Iris pigment epithelial cell (primary cell): ENCODE data around the gene MCEMP1.
A peak's percentile ranks its signal among the peaks of the same experiment; 100 is the strongest.

ENCODE experiments used
- DNase-seq: peaks from one replicate; pipeline ENCODE4 v3.0.0-alpha.2; 2011; ENCODE audit warnings: low read depth

Gene MCEMP1, protein sequence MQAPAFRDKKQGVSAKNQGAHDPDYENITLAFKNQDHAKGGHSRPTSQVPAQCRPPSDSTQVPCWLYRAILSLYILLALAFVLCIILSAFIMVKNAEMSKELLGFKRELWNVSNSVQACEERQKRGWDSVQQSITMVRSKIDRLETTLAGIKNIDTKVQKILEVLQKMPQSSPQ

DNA sequence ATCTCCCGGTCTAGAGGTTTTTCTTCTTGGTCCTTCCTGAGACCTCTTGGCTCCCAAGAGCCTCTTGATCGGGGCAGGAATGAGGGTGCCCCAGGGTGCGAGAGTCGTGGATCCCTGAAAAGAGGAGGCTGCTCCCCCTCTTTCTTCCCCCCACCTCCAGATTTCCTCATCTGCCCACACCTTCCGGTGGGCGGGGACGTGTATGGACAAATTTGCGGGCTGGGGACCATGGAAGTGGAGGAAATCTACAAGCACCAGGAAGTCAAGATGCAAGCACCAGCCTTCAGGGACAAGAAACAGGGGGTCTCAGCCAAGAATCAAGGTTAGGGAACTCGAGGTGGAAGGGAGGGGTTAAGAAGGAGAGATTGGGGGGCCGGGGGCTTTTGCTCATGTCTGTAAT is at the start of gene MCEMP1:
TSS of gene MCEMP1 (plus strand) at position 237 of the 400 bp plus-strand sequence. CDS start at position 268, 31 bp downstream.
- DNase-seq: no peak

DNA sequence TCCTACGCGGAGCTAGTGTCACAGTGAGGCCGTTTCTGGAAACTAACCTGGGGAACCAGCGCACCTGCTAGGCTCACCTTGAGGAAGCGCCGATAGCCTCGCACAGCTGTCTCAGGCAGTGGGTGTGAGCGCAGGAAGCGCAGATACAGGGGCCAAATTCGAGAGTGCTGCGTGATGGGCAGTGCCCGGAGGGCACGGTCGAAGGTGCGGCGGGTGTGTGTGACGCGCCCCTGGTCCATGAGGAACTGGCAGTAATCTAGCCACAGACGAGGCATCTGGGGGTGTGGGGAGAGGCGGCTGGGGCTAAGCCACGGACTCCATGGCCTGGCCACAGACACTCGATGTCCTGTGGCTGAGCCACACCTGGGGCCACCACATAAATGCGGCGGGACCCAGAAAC is 49.7 kb upstream of the MCEMP1 start:
- DNase-seq: no peak

DNA sequence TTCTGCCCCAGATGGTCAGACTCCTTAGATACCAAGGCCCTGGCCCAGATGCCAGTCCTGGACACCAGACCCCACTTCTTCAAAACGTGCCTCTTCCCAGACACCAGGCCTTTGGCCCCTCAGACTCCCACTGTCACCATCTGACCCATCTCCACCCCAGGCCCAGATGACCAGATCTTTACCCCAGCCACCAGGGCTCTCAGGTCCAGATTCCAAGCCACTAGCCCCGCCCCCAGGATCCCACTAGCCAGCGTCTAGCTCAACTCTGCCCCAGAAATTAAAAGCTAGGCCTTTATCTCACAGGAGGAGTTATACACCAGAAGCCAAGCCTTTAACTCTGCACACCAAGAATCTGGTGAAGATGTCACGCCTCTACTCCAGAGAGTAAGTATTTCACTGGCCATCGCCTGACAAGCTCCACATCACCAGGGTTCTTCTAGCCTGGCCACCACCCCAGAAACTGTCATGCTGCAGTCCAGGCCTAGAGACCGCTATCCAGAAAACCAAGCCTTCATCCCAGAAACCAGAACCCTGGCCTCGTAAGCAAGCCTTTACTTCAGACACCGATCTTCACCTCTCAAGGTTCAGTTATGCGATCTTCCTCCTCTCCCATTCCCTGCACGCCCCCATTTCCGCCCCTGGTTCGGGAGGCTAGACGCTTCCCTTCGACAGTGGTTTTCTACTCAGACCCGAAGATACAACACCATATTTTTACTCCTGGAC is 48.1 kb upstream of the MCEMP1 start:
- DNase-seq: no peak

DNA sequence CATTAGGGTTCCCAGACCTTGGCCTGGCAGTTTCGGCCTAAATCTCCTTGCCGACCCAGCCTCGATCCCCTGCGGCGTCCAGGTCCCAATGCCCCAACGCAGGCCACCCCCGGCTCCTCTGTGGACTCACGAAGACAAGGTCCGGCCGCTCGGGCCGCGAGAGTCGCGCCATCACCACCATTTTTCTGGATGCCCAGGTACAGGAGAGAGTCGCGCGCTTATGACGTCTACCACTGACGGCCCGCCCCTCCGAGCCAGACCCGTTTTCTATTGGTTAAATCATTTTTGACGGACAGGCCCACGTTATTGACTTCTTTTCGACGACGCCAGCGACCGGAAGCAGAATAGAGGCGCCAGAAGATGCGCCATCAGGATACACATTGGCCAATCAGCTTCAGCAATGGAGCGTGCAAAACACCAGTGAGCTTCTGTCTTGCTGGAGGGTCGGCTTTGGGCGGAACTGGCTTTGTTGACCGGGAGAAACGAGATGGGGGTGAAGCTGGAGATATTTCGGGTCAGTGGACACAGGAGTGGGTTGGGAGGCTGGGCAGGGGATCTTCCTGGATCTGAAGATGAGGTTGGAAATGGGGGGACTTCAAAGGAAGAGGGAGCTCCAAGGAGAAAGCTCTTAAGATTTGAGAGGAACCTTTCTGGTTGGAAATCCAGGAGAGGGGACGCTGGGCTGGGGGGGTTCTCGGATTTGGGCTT is 47.4 kb upstream of the MCEMP1 start, which contains the start of the genes PET100 and XAB2:
TSS of gene PET100 (plus strand) at position 447 of the 708 bp plus-strand sequence. CDS start at position 488, 41 bp downstream.
TSS of gene XAB2 (minus strand) at position 199 of the 708 bp plus-strand sequence. CDS start at position 181, 18 bp downstream.
- DNase-seq: peak; percentile 99

DNA sequence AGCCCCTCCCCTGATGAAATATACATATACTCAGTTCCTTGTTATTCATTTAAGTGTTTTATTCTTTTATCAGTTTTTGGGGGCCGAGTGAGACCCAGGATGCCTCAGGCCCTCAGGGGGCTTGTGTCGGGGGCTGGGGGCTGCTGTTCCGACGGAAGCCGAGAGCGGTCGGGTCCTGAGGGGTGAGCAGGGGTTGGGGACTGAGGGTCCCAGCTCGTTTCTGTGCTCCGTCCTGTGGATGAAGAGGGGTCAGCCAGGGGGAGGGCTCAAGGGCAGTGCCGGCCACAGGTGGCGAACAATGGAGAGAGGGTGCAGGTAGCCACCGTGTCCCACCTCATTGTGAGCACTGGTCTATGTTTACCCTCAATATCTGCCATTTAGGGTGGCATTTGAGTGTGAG is 45.3 kb upstream of the MCEMP1 start:
- DNase-seq: no peak

DNA sequence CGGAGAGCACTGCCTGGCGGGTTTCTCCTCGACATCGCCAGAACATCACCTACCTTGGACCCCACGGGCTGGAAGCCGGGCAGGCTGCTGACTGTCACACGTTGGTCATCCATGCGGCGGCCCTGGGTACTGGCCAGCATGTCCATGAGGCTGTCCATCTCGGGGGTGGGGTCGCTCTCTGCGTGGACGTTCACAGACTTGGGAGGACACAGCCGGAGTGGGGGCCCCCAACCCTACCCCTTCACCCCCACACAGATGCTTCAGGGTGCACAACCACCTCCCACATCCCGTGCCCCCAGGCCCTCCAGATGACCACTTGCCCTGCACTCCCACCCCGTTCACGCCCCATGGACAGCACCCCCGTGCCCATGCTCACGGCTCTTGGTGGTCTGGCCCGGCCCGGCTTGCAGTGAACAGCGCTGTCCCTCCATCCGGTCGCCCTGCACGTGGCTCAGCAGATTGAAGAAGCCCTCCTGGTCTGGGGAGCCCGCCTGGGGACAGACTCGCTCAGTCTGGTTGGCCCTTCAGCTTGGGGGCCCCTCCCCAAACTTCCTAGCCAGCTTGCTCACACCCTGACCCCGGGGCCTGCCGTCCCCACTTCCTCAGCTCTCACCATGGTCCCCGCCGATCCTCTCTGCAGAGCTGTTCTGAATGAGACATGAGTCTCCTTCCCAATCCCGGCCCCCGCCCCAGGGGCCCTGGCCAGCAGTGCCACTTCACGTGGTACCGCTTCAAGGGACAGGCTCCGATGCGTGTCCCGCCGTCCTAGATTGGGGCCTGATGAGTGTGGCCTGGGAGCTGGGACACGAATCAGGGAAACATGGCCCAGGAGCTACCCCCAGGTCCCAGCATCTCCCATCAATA is 44.3 kb upstream of the MCEMP1 start:
- DNase-seq: no peak

DNA sequence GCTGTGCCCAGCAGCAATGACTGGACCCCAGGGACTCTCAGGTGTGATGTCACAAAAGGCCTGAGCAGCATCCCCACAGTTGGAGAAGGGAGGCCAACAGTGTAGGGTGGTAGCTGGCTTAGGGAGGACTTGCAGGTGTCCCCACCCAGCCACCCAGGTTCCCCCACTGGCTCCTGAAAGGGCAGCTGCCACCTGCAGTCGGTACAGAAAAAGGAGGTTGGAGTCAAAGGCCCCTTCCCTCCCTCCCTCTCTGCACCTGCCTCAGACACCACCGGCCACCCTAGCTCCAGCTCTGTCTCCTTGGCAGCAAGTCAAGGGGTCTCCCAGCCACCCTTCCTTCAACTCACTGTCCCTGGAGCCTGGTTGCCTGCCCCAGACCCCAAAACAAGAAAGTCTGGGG is 43.2 kb upstream of the MCEMP1 start, which contains the start of gene PCP2:
TSS of gene PCP2 (minus strand) at position 22 of the 400 bp plus-strand sequence. CDS start 262 bp downstream, outside the sequence.
- no peak for DNase-seq

DNA sequence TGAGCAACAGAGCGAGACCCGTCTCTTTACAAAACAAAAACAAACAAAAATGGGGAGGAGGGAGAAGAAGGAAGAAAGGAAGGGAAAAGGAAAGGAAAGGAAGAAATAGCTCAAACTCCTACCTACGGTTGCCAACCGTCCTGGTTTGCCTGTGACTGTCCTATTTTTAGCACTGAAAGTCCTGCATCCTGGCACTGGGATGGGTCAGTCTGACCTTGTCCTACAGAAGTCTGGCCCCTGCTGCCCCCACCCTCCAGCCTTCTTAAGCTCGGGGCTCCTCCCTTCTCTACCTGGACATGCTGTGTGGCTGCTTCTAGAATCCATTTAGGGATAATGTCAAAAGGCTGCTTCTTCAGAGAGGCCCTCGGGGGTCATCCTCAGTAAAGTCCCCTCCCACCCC is 41.2 kb upstream of the MCEMP1 start:
- no peak for DNase-seq

DNA sequence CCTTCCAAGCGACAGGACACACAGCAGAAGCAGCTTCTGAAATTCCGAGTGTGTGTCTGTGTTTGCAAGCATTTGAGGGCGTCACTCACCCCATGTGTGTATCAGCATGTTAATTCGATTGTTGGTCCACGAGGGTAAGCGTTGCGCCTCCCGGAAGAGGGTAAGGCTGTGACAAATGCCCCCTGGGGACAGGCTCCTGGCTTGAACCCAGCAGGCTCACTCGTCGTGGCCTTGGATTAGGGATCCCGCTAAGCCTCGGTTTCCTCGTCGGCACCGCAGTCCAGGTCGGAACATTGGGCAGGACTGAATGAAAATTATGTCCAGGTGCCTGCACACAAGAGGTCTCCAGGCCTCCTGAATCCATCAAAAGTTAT is 40.6 kb upstream of the MCEMP1 start:
- no peak for DNase-seq

DNA sequence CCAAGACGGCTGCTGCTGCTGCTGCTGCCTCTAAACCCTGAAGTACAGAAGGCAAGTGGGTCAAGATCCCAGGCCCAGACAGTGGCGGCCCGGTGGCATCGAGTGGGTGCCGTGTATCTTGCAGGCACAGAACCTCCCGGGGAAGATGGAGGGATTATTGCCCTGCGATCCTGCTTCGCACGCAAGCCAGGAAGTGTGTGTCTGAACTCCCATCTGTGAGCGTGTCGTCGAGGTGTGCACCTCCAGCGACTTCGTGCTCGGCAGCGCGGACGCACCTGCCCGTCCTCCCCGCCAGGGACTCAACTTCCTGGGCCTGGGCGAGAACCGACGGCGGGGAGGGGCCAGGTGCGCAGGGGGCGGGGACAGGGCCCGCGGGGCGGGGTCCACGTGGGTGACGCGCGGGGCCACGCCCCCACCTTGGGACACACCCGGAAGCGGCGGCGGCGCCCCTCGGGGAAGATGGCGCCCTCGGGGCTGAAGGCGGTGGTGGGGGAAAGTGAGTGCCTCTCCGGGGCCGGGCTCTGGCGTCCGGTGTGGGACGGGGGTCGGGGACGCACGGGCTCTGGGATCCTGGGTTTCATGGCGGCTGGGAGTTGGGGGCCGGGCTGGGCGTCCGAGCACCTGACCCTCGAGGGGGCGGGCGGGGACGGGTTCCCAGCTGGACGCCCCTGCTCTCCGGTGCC is 40.1 kb upstream of the MCEMP1 start, which contains the start of gene STXBP2:
TSS of gene STXBP2 (plus strand) at position 420 of the 683 bp plus-strand sequence. CDS start at position 460, 40 bp downstream.
- DNase-seq: peak; percentile 31

DNA sequence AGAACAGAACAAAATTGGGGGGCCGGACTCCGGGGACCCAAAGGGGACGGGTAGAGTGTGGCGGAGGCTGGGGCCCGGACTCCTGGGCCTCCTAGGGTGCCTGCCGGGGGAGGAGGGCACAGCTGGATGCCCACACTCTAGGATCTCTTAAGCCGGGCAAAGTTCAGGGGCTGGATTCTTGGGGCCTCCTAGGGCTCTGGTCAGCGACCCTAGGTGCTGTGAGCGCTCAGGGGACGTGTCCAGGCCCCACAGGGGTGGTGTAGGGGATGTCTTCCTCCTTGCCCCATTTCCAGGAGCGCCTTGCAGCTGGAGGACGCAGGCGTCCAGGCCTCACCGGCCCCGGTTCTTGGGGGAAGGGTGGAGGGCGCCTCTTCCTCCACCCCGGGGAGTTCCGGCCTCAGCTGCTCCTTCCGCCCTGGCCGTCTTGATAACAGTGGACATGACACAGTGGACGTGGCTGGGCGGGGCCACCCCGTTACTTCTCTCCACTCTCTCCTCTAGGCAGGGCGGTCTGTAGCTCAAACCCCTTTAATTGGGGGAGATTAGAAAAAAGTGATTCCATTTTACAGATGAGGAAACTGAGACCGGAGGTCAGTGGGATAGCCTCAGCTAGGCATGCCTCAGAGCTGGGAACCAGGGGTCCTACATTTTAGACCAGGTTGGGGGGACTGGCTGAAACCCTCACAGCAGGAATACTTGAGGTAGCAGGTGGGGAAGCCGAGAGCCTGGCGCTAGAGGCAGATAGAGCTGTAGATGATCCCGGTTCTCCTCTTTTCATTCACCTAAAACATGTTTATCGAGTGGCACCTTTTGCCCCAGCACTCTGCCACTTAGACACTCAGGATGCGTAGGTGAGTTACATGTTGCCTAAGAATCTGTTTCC is 39.3 kb upstream of the MCEMP1 start:
- DNase-seq: peak; percentile 28

DNA sequence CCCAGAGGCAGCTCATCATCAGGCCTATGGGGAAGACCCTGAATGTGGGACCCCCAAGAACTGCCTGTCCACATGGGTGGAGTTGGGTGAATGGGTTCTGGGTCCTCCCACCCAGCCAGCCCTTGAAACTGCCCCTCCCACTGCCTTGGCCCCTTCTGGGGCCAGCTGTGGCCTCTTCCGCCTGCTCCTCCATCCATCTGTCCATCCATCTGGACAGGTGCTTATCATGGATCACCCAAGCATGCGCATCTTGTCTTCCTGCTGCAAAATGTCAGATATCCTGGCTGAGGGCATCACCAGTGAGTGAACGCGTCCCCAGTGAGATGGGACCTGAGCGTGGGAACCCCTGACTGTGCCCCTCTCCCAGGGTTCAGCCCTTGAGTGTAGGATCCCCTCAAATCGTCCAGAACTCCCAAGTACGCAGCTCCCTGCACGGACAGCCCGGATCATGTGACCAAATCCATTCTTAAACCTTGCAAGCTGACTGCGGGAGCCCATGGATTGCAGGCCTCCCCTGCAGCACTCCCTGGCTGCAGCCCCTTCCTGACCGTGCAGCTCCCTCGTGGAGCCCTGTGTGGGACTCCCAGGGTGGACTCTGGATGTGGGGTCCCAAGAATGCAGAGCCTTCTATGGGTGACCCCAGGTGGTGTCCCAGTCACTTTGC is 38.0 kb upstream of the MCEMP1 start:
- DNase-seq: no peak

DNA sequence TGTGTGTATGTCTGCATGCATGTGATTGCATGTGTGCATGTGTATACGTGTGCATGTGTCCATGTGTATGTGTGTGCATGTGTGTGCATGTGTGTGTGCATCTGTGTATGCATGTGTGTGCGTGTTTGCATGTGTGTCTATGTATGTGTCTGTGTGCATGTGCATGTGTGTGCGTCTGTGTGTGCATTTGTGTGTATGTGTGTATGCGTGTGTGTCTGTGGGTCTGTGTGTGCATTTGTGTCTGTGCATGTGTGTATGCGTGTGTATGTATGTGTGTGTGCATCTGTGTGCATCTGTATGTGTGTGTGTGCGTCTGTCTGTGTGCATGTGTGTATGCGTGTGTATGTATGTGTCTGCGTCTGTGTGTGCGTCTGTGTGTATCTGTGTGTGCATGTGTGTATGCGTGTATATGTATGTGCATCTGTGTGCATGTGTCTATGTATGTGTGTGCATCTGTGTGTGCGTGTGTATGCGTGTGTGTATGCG is 37.0 kb upstream of the MCEMP1 start:
- DNase-seq: no peak

DNA sequence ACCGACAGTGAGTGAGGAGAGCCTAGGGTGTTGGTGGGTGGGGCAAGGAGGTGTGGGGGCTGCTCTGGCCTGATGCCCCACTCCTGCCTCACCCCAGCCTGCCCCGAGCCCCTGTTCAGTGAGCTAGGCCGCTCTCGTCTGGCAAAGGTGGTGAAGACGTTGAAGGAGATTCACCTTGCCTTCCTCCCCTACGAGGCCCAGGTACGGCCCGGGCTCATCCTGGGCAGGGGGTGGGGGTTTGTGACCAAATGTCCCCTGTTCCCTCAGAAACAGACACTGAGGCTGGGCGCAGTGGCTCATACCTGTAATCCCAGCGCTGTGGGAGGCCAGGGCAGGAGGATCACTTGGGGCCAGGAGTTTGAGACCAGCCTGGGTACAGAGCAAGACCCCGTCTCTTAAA is 36.1 kb upstream of the MCEMP1 start:
- DNase-seq: no peak

DNA sequence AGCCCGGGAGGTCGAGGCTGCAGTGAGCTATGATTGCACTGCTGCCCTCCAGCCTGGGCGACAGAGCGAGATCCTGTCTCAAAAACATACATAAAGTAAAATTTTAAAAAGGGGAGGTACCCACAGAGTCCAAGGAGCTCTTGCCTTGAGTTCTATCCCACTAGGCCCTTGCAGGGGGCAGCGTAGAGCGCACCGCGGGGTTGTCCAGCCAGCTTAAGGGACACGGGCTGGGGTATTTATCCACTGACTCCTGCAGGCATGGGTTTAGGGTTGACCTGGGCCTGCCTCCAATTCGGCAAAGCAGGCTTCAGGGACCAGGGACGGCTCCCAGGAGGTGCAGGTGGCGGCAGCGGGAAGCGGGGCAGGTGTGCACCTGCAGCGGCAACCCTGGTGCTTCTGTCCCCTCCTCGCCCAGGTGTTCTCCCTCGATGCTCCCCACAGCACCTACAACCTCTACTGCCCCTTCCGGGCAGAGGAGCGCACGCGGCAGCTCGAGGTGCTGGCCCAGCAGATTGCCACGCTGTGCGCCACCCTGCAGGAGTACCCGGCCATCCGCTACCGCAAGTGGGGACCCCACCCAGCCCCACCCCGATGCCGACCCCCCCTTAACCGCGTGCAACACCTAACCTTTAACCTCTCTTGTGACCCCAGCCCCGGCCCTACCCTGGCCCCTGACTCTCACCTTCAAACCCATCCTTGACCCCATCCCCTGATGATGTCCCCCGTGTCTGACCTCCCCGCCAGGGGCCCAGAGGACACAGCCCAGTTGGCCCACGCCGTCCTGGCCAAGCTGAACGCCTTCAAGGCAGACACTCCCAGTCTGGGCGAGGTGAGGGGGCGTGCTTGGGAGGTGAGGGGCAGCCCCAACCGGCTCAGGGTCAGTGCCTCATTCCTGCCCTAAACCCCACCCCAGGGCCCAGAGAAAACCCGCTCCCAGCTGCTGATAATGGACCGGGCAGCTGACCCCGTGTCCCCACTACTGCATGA is 35.3 kb upstream of the MCEMP1 start:
- no peak for DNase-seq

DNA sequence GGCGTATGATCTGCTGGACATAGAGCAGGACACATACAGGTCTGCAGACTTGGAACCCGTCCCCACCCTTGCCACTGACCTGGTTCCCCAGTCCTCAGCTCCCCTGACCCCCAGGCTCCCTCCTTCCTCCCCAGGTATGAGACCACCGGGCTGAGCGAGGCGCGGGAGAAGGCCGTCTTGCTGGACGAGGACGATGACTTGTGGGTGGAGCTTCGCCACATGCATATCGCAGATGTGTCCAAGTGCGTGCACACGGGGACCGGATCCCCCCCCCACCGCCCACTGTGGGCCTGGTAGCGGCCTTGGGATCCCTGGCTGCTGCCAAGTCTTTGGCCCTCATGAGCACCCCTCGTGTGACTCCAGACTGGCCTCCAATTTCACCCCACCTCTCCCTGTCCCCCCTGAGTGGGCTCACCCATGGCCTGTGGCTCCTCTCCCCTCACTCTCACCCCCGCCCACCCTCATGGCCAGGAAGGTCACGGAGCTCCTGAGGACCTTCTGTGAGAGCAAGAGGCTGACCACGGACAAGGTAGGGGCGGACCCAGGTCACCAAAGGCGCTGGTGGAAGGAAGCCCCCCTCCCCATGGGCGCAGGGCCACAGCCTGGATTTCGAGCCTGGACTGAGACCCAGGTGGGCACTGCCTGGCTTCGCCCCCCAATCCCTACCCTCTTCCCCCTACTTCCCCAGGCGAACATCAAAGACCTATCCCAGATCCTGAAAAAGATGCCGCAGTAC is 34.4 kb upstream of the MCEMP1 start:
- no peak for DNase-seq

DNA sequence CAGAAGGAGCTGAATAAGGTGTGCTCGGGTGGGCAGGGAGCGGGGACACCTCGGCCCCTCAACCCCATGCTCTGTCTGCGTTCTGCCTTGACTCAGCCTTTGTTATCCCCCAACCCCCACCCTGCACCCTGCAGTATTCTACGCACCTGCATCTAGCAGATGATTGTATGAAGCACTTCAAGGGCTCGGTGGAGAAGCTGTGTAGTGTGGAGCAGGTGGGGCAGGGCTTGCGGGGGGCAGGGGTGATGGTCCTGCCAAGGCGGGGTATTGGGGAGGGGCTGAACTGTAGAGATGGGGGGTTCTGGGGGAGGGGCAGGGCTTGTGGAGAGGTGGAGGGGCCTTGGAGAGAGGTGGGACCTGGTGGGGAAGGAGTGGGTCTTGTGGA is 33.9 kb upstream of the MCEMP1 start:
- no peak for DNase-seq
